SU-DHL-6 (cell line): ENCODE results near the gene LMTK3.

ENCODE experiments used
- H2AFZ ChIP-seq: fragments of 200-600 bp; sonication (generic); 2 replicates; pipeline ENCODE4 v1.6.1; 2014; ENCODE audit warnings: low read depth, mild to moderate bottlenecking, moderate library complexity, mixed read lengths, antibody characterized with exemption, low read length; ENCODE audit not compliant: severe bottlenecking
- H3F3A ChIP-seq: fragments of 200-600 bp; shearing (Covaris generic); 2 replicates; pipeline ENCODE4 v1.6.0; 2016; ENCODE audit warnings: antibody characterized with exemption, mild to moderate bottlenecking; ENCODE audit not compliant: insufficient read depth
- H3K27ac ChIP-seq: fragments of 200-600 bp; sonication (generic); 2 replicates; pipeline ENCODE4 v1.5.1; 2016; ENCODE audit warnings: low read depth, mild to moderate bottlenecking, low read length, moderate library complexity, mixed read lengths
- H3K27me3 ChIP-seq: fragments of 200-600 bp; sonication (generic), shearing (Covaris generic); 2 replicates; pipeline ENCODE4 v1.6.0; 2014; ENCODE audit warnings: mild to moderate bottlenecking, low read length
- H3K36me3 ChIP-seq: fragments of 200-600 bp; sonication (generic); 2 replicates; pipeline ENCODE4 v1.6.1; 2014; ENCODE audit warnings: mild to moderate bottlenecking, low read length, mixed read lengths
- H3K4me2 ChIP-seq: fragments of 300-600, 200-600 bp; shearing (Covaris generic), sonication (generic); 2 replicates; pipeline ENCODE4 v1.6.0; 2014; ENCODE audit warnings: low read length, low read depth, mild to moderate bottlenecking; ENCODE audit not compliant: poor library complexity, severe bottlenecking
- H3K4me3 ChIP-seq: fragments of 200-600 bp; sonication (generic); 2 replicates; pipeline ENCODE4 v1.5.1; 2014; ENCODE audit warnings: antibody characterized with exemption, low read length, mild to moderate bottlenecking, mixed read lengths; ENCODE audit not compliant: insufficient read depth, poor library complexity, severe bottlenecking
- H3K79me2 ChIP-seq: fragments of 200-600 bp; sonication (generic); 2 replicates; pipeline ENCODE4 v1.6.1; 2014; ENCODE audit warnings: mild to moderate bottlenecking, low read length, moderate library complexity; ENCODE audit not compliant: insufficient read depth
- H3K9ac ChIP-seq: fragments of 200-600 bp; sonication (generic); 2 replicates; pipeline ENCODE4 v1.7.0; 2014; ENCODE audit warnings: mild to moderate bottlenecking, low read length
- H3K9me2 ChIP-seq: fragments of 200-600 bp; sonication (generic); replicated peaks from 2 replicates; pipeline ENCODE4 v1.6.1; 2014; ENCODE audit warnings: low read length; ENCODE audit not compliant: insufficient read depth
- H3K9me3 ChIP-seq: fragments of 200-600 bp; sonication (generic); 2 replicates; pipeline ENCODE4 v1.6.1; 2014; ENCODE audit warnings: low read length, mixed read lengths; ENCODE audit not compliant: insufficient read depth
- H4K20me1 ChIP-seq: fragments of 200-600 bp; sonication (generic); 2 replicates; pipeline ENCODE4 v1.6.1; 2014; ENCODE audit warnings: low read depth, mild to moderate bottlenecking, antibody characterized with exemption, low read length, moderate library complexity, mixed read lengths
- CTCF ChIP-seq: fragments of 200-600 bp; sonication (generic); IDR thresholded peaks from one replicate; pipeline ENCODE4 v1.5.1; 2017; ENCODE audit warnings: antibody characterized with exemption, mild to moderate bottlenecking, low read length, moderate library complexity; ENCODE audit not compliant: insufficient read depth, poor library complexity, severe bottlenecking
- EZH2phosphoT487 ChIP-seq: fragments of 200-600 bp; sonication (generic), shearing (Covaris generic); conservative IDR thresholded peaks from 2 replicates; pipeline ENCODE4 v1.6.1; 2018; ENCODE audit warnings: mild to moderate bottlenecking, antibody characterized with exemption, low read length, moderate library complexity, mixed read lengths

LMTK3 gene

GRCh38 chr19:48495396-48495795, 16.2 kb downstream of the LMTK3 start:
- Histone ChIP-seq H3K4me2 (no peak overlapping the region), H3F3A (no peaks in the 10 kb centered on the region), H3K4me3 (no peak overlapping the region), H3K27me3 (no peaks in the 10 kb centered on the region), H3K9ac (no peak overlapping the region), H4K20me1 (no peaks in the 10 kb centered on the region), H3K36me3 (no peaks in the 10 kb centered on the region), H2AFZ (no peak overlapping the region), H3K79me2 (no peaks in the 10 kb centered on the region), H3K9me2 (no peaks in the 10 kb centered on the region), H3K27ac (no peak overlapping the region), H3K9me3 (no peaks in the 10 kb centered on the region)
- no peak for TF ChIP-seq CTCF

- Histone ChIP-seq H3K36me3 (no peaks in the 10 kb centered on the region), H4K20me1 (no peaks in the 10 kb centered on the region), H3K27ac (no peak overlapping the region), H3K9me3 (no peaks in the 10 kb centered on the region), H3F3A (no peaks in the 10 kb centered on the region), H2AFZ (no peak overlapping the region), H3K9me2 (no peaks in the 10 kb centered on the region), H3K9ac (no peak overlapping the region), H3K4me3 (no peak overlapping the region), H3K79me2 (no peaks in the 10 kb centered on the region), H3K27me3 (no peaks in the 10 kb centered on the region), H3K4me2 (no peak overlapping the region)
- TF ChIP-seq EZH2phosphoT487 (no peak), CTCF (no peak)
Observed at GRCh38 chr19:48493718-48494401, 17.8 kb downstream of the LMTK3 start.

- Histone ChIP-seq H4K20me1 (no peaks in the 10 kb centered on the region), H3K4me3 (no peak overlapping the region)
Observed at GRCh38 chr19:48492925-48493717, 18.5 kb downstream of the LMTK3 start.

More at GRCh38 chr19:48492925-48493717, 18.5 kb downstream of the LMTK3 start:
- Histone ChIP-seq H3K27ac (no peak overlapping the region), H3K27me3 (no peaks in the 10 kb centered on the region), H3K36me3 (no peaks in the 10 kb centered on the region), H3K9ac (no peak overlapping the region), H3K4me2 (no peak overlapping the region), H3K9me2 (no peaks in the 10 kb centered on the region), H2AFZ (no peak overlapping the region), H3F3A (no peaks in the 10 kb centered on the region), H3K79me2 (no peaks in the 10 kb centered on the region), H3K9me3 (no peaks in the 10 kb centered on the region)
- TF ChIP-seq EZH2phosphoT487 (no peak), CTCF (no peak)
